ENCODE measurements around the gene EVI5.
"Not testable (repeated sequence)": the region's sequence is repeated elsewhere in the genome, so short reads cannot be mapped to it uniquely, and the experiment has no call there.

- not testable (repeated sequence) for TF ChIP-seq EP300, POLR2A (IDR thresholded peaks at IDR 0.05)
- TF ChIP-seq, protein P1, sequence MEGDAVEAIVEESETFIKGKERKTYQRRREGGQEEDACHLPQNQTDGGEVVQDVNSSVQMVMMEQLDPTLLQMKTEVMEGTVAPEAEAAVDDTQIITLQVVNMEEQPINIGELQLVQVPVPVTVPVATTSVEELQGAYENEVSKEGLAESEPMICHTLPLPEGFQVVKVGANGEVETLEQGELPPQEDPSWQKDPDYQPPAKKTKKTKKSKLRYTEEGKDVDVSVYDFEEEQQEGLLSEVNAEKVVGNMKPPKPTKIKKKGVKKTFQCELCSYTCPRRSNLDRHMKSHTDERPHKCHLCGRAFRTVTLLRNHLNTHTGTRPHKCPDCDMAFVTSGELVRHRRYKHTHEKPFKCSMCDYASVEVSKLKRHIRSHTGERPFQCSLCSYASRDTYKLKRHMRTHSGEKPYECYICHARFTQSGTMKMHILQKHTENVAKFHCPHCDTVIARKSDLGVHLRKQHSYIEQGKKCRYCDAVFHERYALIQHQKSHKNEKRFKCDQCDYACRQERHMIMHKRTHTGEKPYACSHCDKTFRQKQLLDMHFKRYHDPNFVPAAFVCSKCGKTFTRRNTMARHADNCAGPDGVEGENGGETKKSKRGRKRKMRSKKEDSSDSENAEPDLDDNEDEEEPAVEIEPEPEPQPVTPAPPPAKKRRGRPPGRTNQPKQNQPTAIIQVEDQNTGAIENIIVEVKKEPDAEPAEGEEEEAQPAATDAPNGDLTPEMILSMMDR (IDR thresholded peaks at IDR 0.05): not testable (repeated sequence)
These were observed 253.0 kb downstream of the EVI5 start for GRCh38 chr1:92531939-92532338.
